HPDE6-E6E7 (cell line): ENCODE results near the gene ULK2.
"Not testable (repeated sequence)": the region's sequence is repeated elsewhere in the genome, so short reads cannot be mapped to it uniquely, and the experiment has no call there.

Experiments
- DNase-seq: peaks from one replicate; pipeline ENCODE4 v3.0.0; 2011; ENCODE audit warnings: missing footprints; ENCODE audit errors: extremely low spot score

Gene ULK2

DNA sequence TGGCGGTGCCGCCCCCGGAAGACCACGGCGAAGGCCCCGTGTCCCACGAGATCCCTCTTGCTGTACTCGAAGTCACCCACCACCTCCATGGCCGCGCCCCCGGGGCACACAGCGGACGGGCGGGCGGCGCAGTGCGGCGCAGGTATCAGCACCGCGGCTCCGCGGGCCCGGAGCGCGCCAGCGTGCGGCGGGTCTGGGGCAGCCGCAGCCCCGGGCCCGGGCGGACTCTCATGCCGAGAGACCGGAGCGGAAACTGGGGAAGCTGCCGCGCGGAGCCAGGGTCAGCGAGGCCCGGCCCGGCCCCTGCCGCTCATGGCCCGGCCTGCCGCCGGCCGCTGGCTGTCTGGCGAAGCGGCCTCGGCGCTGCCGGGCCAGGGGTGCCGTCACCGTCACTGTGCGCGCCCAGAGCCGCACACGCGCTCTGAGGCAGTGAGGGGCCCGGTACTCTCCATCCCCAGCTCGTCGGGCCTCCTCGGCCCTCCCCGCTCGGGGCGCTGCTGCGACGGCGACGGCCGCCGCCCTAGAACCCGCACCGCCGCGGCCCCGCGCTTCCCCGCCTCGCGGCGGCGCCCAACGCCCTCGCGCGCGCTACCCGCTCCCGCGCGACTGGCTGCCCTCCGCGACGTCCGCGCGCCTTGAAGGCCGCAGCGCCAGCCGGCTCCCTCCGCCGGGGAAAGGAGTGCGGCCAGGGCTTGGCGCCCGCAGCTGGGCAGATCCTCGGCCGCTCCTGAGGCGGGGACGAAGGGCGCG, at the start of gene ULK2:
Gene ULK2 (minus strand): TSS at position 608 of the 750 bp plus-strand sequence. CDS start 519 bp downstream, at position 89.
- DNase-seq: peak; percentile 48

DNA sequence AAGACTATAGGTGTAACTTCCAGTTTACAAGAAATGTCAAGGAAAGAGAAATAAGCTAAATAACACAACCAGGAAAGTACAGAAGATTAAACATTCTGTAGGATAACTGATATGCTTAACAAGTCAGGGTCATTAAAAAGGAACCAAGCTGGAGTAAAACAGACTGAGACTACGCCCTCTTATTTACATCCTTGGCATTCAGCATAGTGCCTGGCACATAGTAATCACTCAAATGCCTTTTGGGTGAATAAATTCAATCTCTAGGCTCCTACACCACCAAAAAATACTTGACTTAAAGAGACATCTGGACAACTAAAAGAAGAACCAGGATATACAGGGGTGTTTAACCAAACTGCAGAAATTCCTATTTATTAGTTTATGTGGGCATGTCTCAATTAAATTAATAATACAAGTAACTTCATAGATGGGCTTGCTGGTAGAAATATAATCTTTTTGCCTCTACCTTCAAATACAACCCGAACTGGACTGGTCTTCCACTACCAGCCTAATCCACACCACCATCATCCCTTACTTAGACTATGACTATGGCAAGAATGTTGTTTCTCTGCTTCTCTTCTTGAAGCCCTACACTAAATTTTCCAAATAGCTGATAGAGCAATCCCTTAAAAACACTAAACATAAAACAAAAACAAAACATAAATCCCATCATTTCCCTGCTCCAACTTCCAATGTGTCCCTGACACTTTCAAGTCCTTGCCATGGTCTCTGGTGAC, 47.7 kb upstream of the ULK2 start:
- DNase-seq: no peak

DNA sequence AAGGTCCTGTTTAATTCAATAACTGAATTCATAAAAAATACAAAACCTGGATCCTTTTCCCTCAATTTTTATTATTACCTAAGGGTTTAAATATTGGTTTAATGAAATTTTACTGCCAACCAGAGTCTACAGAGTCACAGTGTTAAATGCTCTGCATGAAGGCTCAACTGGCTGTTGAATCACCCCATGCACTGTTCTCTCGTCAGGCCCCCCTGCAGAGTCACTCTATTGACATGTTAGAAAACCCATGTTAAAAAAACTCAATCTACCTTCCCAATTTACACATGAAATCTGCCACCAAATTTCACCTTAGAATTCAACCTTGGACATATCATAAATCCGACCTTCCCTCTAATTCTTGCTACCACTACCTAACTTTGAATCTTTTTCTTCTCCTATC, 43.3 kb upstream of the ULK2 start:
- no peak for DNase-seq

DNA sequence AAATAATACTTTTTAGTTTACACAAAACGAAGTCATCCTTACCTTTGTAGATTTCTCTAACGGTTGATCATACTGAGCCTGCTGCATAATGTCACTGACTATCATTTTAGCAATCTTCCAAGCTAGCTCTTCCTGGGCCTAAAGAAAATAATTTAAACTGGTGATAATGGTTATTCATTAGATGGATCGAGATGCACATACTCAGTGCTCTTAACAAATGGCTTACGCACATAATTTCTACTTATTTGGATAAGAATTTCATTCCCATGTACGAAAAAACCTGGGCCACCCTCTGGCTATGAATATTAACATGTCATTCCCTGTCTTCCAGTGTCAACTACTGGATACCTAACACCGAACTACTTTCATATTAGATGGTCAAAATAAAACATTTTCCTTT, 41.4 kb upstream of the ULK2 start:
- no peak for DNase-seq

DNA sequence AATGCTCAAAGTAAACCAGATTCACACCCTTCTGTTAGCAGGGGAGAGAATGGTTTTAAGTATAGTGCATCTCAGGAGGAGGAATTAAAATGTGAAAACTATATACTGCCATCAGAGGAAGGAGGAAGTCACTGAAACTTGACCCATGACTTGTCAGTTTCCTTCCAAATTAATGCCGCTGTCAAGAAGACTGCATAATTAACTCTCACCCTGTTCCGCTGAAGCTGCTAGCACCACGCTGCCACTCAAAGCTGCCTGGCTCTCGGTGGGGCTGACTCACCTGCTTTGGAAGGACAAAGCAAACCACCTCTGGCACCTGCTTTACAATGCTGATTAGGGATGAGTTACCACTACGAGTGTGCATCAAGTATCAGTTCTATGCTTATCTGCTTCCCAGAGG, 37.8 kb upstream of the ULK2 start:
- DNase-seq: no peak

DNA sequence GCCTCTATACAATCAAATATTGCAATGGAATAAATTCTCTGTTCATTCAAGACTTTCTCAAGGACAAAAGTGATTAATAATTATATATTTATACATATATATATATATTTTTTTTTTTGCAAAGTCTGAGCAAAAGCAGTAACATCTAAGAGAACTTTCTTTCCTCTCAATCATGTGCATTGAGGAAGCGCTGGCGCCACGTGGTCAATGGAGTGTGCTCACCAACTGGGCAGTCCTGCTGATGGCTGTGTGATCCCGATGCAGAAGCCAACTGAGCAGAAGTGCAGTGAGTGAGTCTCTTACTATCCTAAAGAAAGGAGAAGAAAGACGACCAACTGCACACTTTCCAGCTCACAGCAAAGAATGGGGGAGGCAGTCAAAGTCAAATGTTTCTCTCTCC, 37.2 kb upstream of the ULK2 start:
- DNase-seq: no peak

DNA sequence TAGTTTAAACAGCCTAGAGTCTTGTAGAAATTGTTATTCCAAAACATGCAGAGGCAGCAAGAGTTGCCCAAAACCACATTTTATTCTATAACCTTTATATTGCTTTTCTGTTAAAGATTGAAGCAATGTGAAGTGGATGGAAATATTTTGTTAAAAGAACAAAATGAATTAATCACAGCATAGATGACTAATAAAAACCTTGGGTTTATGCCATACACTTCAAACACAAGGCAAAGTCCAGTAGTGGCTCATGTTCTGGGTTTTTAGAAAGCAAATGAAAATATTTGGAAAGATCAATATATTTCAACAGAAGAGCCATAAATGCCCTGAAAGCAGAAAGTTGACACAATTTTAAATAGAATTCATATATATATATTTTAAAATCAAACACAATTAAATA, 36.7 kb upstream of the ULK2 start:
- DNase-seq: no peak

DNA sequence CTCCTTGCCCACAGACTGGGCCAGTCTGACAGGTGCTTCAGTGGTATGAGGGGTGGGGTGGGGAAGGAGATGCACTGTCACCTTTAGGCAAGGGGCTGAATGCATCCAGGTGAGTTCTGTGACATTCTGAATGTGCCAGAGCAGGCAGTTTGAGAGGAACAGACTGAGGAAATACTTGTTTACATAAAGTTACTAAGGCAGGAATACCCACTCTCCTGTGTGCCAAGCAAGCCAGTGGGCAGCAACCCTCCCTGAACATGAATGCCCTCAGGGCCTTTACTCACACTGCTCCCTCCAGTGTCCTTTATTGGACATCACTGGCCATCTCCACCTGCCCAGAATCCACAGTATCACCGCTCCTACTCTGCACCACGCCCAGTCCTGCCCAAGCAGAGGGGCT, 33.1 kb upstream of the ULK2 start:
- no peak for DNase-seq

DNA sequence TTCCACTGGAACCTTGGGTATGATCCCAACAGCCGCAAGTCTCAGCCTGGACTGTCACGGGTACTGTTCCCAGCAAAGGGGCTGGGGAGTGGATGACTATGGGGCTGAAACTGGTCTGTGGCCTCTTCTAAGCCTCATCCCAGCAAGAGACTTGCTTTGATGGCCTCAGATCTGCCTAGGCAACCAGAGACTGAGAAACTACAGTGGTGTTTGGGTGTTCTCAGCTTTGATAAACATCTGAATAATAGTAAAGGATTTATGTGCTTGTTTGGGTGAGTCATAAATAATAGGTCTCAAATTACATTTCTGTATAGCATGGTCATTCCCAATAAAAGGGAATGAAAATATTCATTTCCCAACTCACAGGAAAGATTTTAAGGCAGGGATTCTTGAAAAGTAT, 30.2 kb upstream of the ULK2 start:
- DNase-seq: no peak

DNA sequence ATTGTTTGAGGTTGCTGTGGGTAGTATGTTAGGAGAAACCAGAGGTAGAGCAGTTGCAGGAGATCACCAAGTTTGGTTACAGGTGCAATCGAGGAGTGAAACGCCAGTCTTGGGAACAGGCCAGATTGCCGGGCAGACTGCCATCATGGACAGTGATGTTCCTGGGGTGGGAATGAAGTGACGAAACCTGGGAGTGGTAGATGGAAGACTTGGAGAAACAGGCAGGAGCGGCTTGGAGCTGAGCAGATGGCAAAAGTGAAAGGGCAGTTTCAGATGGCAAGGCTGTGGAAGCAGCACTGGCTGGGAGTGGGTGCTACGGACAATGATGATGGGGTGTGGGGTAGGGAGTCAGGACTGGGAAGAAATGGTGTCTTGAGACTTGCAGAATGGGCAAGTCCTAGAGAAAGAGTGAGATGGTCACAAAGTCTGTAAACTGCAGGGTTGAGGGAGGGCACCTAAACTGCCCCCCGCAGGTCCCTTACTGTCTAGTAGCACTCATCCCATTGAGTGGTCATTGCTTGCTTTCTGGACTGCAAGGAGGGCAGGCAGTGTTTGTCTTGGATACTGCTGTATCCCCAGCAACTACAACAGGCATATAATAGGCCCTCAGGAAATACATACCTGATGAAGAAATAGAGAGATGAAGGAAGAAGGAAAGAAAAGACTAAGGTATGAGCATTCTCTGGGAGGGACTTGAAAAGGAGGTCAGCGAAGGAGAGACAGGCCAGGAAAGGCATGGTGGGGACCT, 29.5 kb upstream of the ULK2 start:
- DNase-seq: no peak

DNA sequence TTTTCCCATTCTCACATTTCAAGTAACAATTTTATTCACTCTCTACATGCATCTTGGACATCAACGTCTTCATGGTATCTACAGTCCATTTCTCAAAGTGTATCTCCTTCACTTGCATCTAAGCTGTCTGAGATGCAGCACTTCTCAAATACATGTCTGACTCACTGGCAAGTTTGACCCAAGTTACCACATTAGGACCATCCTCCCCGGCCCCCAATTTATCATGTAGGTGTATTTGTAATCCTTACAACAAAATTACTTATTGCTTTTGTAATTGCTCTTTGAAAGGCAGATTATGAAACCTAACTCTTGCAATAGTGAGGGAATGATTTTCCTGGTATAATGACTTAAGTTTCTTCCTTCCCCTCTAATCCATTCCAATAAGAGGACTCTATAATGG, 28.9 kb upstream of the ULK2 start:
- no peak for DNase-seq

DNA sequence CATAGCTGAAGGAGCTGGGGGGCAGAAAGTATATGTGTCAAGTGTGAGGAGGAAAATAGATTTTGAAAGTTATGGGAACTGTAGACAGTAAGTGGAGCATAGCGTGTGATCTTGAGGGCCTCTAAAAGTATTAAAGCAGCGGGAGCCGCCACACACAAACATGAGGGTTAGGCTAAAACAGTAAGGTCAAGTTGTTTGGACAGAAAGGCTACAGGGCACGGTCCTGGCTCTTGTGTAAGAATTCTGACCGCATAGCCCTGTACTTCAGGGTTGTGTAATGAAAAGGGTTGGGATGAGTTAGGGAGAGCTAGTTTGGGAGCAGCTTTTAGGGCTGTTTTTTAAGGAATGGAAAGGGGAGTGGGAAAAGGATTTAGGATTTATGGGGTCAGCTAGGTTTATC, 22.8 kb upstream of the ULK2 start:
- not testable (repeated sequence) for DNase-seq

DNA sequence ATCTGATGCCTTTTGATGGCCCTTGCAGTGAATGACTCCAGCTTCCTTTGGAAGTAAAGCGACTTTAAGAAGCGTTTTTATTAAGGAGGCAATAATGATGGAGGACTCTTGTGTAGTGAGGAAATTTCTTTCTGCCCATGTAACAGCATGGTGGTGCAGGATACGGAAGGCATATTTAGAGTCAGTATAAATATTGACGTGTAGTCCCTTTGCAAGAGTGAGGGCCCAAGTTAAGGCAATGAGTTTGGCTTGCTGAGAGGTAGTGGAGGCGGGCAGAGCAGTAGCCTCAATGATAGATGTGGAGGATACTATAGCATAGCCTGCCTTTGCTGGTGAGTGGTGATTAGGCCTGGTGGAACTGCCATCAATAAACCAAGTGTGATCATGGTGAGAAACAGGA, 22.3 kb upstream of the ULK2 start:
- not testable (repeated sequence) for DNase-seq

DNA sequence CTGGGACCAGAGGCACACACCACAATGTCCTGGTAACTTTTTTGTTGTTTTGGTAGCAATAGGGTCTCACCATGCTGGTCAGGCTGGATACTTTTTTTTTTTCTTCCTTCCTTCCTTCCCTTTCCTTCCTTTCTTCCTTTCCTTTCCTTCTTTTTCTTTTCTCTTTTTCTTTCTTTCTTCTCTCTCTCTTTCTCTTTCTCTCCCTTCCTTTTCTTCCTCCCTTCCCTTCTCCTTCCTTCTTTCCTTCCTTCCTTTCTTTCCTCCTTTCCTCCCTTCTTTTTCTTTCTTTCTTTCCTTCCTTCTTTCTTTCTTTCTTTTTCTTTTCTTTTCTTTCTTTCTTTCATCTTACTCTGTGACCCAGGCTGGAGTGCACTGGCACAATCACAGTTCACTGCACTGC, 18.4 kb upstream of the ULK2 start:
- no peak for DNase-seq

DNA sequence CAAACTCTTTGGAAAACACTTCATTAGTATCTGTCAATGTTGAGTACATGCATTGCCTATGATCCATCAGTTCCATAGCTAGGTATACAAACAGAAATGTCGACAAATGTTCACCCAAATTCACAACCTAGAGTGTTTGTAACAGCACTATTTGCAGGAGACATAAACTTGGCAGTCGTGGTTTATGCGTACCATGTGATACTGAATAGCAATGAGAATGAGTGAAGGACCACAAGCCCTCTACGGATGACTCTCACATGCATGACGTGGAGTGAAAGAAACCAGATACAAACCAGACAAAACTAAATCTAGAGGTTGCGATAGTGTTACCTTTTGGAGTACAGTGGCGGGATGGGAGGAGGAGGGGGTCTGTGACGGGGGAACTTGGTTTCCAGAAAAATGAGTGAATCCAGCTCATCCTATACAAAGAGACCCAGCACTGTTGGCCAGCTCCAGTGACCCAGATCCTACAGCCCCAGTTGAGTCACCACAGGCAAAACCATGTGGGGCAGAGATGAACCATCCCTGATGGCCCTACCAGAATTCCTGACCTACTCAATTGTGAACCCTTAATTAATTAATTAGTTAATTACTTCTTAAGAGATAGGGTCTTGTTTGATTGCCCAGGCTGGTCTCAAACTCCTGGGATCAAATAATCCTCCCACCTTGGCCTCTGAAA, 15.9 kb upstream of the ULK2 start:
- DNase-seq: no peak

DNA sequence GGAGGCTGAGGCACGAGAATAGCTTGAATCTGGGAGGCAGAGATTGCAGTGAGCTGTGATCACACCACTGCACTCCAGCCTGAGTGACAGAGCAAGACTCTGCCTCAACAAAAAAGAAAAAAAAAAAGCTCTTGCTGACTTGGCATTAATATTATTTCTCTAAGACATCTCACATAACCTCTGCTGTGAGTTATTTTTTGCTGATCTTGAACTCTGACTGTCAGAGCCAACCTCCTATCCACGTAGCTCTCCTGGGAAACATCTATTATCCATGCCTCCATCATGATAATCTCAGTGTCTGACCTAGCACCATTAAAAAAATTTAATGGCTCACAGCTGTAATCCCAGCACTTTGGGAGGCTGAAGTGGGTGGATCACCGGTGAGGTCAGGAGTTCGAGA, 12.7 kb upstream of the ULK2 start:
- DNase-seq: no peak

DNA sequence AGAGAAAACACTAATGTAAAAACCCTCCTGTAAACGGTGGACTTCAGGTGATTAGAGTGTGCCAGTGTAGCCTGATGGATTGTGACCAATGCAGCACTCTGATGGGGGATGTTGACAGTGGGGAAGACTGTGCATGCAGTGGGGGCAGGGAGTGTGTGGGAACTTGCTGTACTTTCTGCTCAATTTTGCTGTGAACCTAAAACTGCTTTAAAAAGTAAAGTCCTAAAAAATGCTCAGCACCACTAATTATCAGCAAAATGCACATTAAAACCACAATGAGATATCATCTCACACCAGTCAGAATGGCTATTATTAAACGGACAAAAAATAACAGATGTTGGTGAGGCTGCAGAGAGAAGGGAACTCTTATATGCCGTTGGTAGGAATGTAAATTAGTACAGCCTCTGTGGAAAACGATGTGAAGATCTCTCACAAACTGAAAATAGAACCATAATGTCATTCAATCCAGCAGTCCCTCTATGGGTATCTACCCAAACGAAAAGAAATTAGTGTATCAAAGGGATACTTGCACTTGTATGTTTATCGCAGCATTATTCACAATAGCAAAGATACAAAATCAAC, 9.7 kb upstream of the ULK2 start:
- no peak for DNase-seq

DNA sequence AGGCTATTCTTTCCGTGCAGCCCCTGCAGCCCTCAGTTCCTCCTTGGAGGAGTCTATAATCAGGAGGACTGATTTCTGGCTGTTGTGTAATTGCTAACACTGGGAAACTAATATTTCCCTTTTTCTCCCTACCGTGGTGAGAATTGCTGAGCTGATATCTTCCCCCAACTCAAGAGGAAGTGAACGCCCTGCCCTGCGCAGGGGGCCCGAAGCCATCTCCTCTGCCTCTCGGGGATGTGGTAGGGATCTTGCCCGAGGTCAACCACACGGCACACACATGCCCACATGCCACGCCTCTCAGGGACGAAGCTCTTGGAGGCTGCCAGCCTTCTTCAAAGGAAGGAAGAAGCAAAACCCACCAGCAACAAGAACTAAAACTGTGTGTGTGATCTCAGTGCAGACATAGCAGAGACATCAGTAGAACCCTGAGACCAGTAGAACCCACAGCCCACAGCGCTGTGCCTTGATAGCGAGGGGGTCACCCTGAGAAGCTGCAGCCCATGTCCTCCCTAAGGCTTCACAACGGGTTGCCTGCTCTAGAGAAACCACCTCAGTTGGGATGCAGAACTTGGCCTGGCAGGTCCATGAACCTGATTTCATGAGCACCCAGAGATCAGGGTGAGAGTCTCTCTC, 8.9 kb upstream of the ULK2 start:
- DNase-seq: no peak

DNA sequence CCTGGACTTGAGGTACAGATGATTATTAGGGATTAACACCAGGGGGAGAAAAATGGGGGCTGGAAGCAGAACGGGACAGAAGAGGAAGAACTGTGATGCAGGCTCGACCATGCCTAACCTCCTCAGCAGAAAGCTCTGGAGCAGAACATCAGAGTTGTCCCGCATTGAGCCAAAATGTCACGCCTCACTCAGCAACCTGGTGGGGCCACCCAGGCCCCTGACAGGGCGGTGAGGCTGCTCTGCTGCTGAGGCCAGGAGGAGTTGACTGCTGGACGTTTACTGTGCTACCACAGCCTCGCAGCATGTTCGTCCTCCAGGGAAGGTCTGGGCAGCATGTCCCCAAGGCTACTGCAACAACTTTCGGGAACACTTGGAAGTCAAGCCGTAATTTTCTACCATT, 6.5 kb upstream of the ULK2 start:
- DNase-seq: no peak

DNA sequence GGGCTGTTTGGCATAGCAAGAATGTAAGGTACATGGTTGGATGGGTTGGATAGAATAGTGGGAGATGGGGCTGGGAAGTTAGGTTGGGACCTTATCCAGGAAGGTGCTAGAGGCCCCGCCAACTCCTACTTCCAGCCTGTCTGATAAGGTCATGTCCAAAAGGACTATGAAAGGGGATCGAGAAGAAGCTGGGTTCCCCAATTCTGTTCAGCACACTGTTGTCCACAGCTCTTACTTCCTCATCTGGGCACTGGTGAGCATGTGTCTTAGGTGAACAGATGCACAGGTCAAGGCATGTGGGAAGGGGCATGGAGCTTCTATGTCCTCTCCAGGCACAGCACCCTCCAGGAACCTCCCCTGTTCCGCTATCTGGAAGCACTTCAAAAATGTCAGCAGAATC, 5.6 kb upstream of the ULK2 start:
- no peak for DNase-seq

DNA sequence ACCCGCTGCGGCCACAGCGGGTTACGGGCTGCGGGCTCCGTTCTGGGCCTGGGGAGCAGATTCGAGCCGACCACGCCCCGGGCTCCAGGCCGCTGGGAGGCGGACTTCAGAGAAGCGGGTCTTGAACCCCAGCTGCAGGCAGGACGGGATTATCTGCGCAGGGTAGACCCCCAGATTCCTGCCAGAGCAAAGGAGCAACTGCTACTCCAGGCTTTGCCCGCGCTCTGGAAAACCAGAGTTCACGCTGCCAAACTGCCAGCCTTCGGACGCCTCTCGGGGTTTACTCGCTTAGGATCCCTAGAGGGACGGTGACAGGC, 301 bp upstream of the ULK2 start:
- DNase-seq: no peak

DNA sequence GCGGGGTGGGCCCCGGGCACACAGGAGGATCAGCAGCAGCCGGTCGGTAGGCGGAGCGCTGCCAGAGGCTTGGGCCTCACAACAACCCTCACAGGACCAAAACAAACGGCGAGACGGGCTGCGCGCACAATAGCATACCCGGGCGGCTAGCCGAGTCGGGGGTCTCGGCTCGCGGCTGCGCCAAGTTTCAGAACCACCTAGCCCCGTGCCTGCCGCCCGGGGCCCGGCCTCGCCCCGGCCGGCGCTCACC, 732 bp downstream of the ULK2 start:
- peak; percentile 54 for DNase-seq
